ENCODE data around the gene CLEC17A.

Gene CLEC17A

DNA sequence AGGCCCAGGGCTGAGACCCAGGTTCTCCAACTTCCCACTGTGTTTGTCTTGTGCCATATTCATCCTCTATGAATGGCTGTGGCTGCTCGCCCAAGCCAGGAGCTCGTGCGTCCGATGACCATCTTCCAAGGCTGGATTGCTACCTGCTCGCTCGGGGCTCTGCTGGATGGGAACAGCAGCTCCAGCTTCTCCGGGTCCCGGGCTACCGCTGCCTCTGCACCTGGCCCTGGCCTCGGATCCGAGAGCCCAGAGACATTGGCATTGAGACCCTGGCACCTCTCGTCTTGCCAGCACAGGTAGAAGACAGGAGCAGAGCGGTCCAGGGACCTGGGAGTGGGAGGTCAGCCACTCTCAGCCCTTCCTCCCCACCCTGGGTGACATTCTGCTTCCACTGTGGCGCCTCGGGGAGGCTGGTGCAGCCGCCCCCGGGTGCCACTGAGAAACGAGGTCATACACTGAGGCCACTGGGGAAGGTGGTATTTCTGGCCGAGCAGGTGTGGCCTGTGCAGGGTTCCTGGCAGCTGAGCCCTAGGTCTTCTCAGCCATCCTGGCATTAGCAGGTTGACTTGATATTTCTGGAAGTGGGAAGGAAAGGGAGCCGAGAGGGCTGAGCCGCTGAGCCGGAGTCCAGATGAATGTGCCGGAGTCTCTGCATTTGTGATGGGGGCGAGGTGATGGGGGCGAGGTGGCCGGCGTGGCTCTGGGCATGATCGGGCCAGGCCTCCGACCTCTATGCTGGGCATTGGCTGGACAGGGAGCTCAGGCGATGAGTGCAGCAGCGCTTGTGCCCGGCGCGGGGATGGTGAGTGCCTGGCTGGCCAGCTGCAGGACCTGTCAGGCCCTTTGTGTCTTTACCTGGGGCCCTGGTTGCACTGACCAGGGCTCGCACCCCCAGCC lies 29.6 kb upstream of the CLEC17A start:
- TF ChIP-seq POLR2A (IDR thresholded peaks at IDR 0.05; ENCODE audit: low read length) (no peak), GATA1 (IDR thresholded peaks at IDR 0.05; ENCODE audit: low read depth, low read length) (no peak)
- DNase-seq, result no peak

DNA sequence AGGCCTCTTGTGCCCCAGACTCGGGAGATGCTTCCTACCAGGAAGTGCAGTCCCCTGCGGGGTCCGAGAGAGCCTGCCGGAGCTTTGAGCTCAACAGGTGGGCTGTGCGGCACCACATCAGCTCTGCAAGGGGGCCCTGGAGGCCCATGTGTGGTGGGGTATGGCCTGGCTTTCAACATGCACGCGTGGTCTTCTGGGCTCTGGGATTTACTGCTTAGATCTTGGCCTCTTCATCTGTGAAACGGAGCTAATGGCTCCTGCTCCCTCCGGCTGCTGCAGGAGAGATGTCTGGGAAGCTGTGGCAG lies 29.0 kb upstream of the CLEC17A start:
- no peak for TF ChIP-seq POLR2A (IDR thresholded peaks at IDR 0.05; ENCODE audit: low read length)
- TF ChIP-seq GATA1 (IDR thresholded peaks at IDR 0.05; ENCODE audit: low read depth, low read length), result no peak
- no peak for DNase-seq

DNA sequence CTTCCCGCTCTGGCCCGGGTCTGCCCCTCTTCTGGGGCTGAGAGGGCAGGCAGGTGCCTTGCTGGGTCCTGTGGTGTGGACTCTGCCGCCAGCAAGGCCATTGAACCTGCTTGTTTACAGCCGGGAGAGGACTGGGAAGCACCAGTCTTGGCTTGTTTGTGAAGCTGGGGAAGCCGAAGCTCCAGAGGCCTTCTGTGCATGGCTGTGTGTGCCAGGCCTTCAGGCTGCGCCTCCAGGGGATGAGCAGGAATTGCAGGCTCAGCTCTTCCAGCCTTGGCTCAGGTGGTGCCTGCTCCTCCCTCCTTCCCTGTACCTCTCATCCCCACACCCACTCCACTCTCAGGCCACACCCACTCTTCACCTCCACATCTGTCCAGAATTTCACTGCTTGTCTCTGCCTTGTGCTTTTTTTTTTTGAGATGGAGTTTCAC lies 28.5 kb upstream of the CLEC17A start:
- no peak for DNase-seq
- TF ChIP-seq POLR2A (IDR thresholded peaks at IDR 0.05; ENCODE audit: low read length) (no peak), GATA1 (IDR thresholded peaks at IDR 0.05; ENCODE audit: low read depth, low read length) (no peak)

DNA sequence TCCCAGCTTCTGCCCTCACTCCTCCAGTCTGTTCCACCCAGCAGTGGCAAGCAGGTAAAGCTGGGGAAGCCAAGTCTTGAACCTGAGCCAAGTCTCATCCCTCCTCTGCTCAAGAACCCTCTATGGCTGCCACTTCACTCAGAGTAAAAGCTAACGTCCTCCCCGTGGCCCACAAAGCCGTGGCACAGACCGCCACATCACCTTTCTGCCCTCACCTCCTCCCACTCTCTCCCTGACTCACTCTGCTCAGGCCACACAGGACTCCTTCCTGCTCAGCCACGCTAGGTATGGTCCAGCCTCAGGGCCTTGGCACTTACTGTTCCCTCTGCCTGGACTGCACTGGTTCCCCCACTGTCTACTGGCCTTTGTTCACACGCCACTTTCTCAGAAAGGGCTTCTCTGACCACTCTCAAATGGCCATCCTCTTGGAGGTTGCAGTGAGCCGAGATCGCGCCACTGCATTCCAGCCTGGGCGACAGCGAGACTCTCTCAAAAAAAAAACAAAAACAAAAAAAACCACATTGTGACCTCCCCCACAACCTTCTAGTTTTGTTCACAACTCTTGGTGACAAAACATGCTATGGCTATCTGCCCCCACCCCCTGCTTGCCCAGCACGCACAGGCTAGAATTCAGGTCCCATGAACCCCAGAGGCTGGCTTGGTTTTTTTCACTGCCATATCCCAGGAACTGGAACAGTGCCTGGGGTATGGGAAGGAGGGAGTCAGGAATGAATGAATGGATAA lies 26.8 kb upstream of the CLEC17A start:
- TF ChIP-seq POLR2A (IDR thresholded peaks at IDR 0.05; ENCODE audit: low read length), result no peak
- no peak for TF ChIP-seq GATA1 (IDR thresholded peaks at IDR 0.05; ENCODE audit: low read depth, low read length)
- DNase-seq, result no peak

DNA sequence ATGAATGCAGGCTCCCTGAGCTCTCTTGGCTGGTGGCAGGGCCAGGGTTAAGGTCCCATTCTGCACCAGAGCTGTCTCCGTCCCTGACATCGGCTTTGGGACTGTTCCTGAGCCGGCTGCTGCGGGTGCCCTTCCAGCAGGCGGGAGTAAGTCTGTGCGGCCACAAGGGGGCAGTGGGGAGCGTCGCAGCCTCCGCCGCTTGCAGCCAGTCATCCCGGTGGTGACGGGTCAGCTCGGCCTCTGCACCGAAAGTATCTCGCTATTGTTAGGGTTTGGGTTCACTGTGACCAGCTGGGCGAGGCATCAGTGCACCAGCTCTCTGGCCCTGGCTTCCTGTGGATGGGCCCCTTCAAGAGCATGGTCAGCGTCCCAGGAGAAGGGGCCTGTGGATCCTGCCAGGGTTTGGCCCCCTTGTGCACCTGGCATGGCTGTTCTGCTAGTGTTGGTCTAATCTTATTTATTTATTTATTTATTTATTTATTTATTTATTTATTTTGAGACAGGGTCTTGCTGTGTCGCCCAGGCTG lies 26.2 kb upstream of the CLEC17A start:
- no peak for TF ChIP-seq POLR2A (IDR thresholded peaks at IDR 0.05; ENCODE audit: low read length)
- no peak for TF ChIP-seq GATA1 (IDR thresholded peaks at IDR 0.05; ENCODE audit: low read depth, low read length)
- DNase-seq, result peak; percentile 87 to 92

DNA sequence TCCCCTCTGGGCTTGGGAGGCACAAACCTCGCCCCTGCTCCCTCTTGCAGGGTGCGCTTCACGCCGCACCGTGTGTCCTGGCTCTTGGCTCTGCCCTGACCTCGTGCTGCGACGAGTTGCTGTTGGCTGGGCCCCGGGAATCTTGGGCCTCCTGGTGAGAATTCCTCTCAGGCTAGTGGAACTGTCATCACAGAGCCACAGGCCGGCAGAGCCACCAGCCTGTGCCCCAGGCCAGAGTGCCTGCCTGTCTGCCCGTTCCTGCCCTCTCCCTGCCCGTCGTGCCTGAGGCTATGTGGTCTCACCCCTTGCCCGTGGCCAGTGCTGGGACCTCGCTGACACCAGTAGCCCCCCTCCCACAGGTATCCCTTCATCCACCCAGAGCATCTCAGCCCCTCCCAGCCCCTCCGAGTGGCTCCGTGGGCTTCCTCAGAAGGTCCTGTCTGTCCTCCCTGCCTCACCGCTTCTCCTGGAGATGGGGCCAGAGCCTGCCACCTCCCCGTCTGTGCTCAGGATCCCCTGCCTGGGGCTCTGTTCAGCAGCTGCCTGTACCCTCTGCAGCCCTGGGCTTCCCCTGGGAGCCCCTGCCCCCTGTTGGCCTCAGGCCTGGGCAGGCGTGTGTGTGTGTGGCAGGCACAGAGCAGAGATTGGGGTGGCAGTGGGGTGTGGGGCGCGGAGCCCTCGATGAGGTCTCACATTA lies 24.4 kb upstream of the CLEC17A start:
- DNase-seq, result no peak
- TF ChIP-seq GATA1 (IDR thresholded peaks at IDR 0.05; ENCODE audit: low read depth, low read length) (no peak), POLR2A (IDR thresholded peaks at IDR 0.05; ENCODE audit: low read length) (no peak)

DNA sequence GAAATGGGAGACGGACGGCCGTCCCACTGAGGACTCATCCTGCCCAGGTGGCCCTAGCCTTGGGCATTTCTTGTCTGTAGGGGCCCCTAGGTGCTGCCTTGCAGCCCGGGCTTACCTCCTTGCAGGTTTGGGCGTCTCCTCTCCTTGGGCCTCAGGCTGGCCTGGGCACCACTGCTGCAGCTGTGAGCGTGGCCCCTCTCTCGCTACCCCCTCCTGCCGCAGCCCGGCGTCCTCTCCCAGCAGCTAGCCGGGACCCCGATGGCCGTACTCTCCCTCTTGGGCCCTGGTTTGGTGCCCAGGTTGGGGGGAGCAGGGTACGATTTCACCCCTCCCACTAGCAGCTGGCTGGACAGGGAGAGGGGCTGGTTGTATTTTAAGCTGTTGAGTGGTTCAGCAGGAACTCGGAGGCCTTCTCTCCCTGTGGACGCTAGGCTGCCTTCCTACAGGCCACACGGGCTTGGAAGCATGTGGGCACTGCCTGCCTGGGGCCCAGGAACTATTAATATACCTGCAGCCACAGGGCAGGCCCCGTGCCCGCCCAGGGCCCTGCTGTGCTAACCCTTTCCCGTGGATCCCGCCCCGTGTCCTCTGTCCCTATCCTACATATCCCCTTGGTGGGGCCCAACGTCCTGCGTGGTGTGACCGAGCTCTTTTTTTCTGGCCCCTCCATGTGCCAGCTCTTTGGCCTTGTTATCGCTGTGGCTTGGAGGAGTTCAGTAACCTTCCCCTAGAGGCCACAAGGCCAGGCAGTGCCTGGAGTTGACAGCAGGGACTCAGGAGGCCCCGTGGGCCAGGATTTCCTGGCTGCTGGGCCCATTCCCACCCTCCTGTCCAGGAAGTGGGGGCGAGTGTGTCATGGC lies 22.7 kb upstream of the CLEC17A start:
- TF ChIP-seq POLR2A (IDR thresholded peaks at IDR 0.05; ENCODE audit: low read length) (no peak), GATA1 (IDR thresholded peaks at IDR 0.05; ENCODE audit: low read depth, low read length) (no peak)
- DNase-seq, result no peak

DNA sequence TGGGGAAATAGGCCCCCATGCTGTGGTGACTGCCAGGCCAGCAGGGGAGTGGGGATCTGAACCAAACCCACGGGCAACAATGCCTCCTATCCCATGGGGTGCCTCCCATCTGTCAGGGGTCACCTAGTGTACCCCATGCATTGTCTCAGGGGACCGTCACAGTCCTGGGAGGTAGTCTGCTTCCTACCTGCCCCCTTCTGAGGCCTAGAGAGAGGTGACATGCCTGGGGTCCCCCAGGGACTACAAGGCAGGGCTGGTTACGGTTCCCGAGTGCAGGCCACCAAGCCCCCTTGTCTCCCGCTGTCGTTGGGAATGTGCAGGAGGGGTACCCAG lies 22.1 kb upstream of the CLEC17A start:
- no peak for DNase-seq
- TF ChIP-seq GATA1 (IDR thresholded peaks at IDR 0.05; ENCODE audit: low read depth, low read length) (no peak), POLR2A (IDR thresholded peaks at IDR 0.05; ENCODE audit: low read length) (no peak)

DNA sequence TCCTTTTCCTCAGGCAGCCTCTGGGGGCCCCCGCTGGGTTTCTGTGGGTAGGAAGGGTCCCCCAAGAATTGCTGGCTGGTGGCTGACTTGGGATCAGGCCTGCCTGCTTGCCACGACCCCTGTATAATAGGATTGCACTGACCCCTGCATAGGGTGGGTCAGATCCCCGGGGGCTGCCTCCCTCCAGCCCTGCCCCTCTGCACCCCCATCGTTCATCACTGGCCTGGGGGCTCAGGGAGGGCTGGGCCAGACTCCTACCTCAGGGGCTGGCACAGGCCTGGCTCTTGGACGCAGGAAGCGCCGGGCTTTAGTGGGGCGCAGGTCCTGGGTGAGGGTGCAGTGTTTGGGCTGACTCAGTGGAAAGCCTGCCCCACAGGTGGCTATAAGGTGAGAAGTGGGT lies 21.6 kb upstream of the CLEC17A start:
- no peak for TF ChIP-seq POLR2A (IDR thresholded peaks at IDR 0.05; ENCODE audit: low read length)
- no peak for TF ChIP-seq GATA1 (IDR thresholded peaks at IDR 0.05; ENCODE audit: low read depth, low read length)
- no peak for DNase-seq

DNA sequence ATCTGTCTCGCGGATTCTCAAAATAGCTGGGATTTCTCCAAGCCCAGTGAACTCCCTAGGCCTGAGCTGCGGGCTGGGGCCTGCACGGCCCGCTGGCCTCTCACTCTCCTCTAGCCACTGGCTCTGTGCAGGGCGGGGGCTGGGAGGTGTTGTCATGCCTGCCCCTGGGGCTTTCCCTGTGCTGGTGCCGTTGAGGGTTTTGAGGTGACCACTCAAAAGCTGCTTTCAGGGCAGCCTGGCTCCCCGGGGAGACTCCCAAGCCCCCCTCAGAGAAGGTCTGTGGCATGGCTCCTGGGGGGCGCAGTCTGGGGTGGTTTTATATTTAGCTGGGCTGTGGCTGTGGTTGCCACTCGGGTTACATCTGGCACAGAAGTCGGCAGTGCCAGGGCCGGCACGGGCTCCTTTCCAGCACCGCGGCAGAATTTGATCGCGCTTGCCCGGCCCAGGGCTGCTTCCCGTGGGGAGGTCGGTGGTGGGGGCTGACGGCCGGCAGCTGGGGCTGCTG lies 21.0 kb upstream of the CLEC17A start:
- DNase-seq, result no peak
- TF ChIP-seq GATA1 (IDR thresholded peaks at IDR 0.05; ENCODE audit: low read depth, low read length), result no peak

DNA sequence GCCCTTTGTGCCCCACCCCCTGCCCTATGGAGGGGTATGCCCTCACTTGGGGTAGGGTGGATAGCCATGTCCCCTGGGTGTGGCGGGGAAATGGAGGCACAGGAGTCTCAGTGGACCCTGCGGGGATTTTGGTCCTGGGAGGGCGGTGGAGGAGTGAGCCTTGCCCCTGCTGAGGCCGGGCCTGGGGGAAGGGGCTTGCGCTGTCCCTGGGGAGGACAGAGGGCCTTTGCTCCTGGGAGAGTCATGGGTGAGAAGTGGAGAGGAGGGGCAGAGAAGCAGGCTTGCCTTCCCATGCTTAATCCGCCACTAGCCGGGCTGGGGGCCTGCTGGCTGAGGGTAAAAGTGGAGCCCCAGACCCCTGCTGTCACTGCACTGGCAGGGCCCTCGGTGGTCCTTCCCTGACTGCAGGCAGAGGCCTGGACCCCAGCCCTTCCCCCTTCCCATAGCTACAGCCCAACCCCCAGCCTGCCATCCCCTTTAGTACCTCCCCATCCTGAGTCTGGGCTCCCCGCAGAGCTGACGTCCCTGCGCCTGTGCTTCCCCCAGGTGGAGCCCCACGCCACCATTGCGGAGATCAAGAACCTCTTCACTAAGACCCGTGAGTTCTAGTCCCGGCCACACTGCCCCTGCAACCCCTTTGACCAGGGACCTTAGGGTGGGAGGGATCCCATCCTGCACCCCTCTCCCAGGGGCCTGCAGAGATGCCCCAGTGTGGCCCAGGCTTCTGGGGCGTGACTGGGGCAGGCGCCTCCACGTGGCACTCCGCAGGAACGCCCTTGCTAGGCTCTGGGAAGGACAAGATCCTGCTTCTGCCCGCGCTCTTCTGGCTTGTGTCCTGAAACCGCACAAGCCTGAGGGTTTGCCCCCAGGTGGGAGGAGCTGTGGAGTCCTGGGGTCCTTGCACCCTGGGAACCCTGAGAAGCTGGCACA lies 20.0 kb upstream of the CLEC17A start:
- TF ChIP-seq GATA1 (IDR thresholded peaks at IDR 0.05; ENCODE audit: low read depth, low read length) (no peak), POLR2A (IDR thresholded peaks at IDR 0.05; ENCODE audit: low read length) (no peak)
- DNase-seq, result no peak

DNA sequence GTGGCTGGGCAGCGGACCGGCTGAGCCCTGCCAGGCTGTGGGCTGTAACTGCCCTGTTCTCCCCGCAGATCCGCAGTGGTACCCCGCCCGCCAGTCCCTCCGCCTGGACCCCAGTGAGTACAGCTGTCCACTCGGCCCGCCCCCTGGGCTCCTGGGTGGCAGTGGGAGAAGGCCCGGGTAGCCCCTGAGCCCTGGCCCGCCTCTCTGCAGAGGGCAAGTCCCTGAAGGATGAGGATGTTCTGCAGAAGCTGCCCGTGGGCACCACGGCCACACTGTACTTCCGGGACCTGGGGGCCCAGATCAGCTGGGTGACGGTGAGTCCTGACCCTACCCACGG lies 19.3 kb upstream of the CLEC17A start:
- no peak for DNase-seq
- TF ChIP-seq POLR2A (IDR thresholded peaks at IDR 0.05; ENCODE audit: low read length) (no peak), GATA1 (IDR thresholded peaks at IDR 0.05; ENCODE audit: low read depth, low read length) (no peak)
